Measurements from ENCODE around the gene GRM8. TPM values are rescaled to one million over a fixed set of nuclear protein-coding genes. Genes with fewer than 3 reads are reported as not detected.

The GRM8 gene
- total RNA-seq, 1 donor from 2014 or later: 7.8 TPM

DNA sequence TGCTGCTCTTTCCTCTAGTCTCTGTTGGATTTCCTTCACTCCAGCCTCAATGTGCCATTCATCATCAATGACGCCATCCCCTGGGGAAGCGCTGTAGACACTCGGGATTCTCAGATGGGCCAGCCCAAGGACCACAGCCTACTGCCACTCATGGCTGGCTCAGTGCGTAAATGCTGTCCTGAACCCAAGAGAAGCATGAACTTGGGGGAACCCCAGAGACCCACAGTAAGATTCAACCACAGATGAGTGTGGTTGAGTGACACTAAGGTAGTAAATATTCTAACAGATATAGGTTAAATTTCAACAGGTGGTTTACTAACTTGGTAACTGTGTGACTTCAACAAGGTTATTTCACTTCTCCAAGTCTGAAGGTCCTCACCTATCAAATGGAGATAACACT is 304.1 kb downstream of the GRM8 start:
- Mint-ChIP-seq H3K27ac (ENCODE audit: unreplicated experiment) (no peak overlapping the region), H3K27me3 (ENCODE audit: unreplicated experiment) (no peaks in the 10 kb centered on the region), H3K36me3 (ENCODE audit: unreplicated experiment) (no peaks in the 10 kb centered on the region), H3K9me3 (ENCODE audit: unreplicated experiment) (no peaks in the 10 kb centered on the region), H3K4me1 (ENCODE audit: low read depth, unreplicated experiment) (no peaks in the 10 kb centered on the region), H3K4me3 (ENCODE audit: unreplicated experiment) (no peak overlapping the region)
- DNase-seq: no peak
- no peak for TF ChIP-seq CTCF (IDR thresholded peaks at IDR 0.05; ENCODE audit: partially characterized antibody, unreplicated experiment)

DNA sequence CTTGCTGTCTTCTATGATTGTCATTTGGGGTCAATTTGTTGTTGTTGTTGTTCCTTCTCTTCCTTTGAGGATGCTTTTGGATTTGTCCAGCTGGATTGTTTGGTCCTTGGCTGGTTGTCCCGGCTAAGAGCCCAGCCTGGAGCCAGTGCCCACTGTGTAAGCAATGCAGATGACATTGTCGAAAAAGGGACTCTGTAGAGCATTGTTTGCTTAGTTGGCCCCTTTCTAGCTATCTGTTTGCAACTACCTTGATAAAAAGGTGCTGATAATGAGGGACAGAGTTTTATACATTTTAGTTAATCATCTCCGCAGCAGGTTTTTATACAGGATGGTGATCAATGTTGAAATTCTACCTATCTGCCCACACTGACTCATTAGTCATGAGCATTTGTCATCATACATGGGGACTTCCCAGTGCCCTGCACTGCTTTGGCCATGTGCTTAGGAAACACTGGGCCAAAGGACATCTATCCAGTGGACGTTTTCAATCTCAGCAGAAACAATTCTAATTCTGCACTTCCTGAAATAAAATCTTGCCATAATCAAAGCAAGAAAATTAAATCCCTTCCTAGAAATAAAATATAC is 311.9 kb downstream of the GRM8 start:
- H3K27ac Mint-ChIP-seq (ENCODE audit: unreplicated experiment): no peak overlapping the region
- no peaks in the 10 kb centered on the region for H3K27me3 Mint-ChIP-seq (ENCODE audit: unreplicated experiment)
- H3K36me3 Mint-ChIP-seq (ENCODE audit: unreplicated experiment): no peaks in the 10 kb centered on the region
- no peak for TF ChIP-seq CTCF (IDR thresholded peaks at IDR 0.05; ENCODE audit: partially characterized antibody, unreplicated experiment)
- H3K4me1 Mint-ChIP-seq (ENCODE audit: low read depth, unreplicated experiment): peaks cover 5% of the 10 kb centered on the region
- no peak overlapping the region for H3K4me3 Mint-ChIP-seq (ENCODE audit: unreplicated experiment)
- H3K9me3 Mint-ChIP-seq (ENCODE audit: unreplicated experiment): no peaks in the 10 kb centered on the region
- DNase-seq: no peak

DNA sequence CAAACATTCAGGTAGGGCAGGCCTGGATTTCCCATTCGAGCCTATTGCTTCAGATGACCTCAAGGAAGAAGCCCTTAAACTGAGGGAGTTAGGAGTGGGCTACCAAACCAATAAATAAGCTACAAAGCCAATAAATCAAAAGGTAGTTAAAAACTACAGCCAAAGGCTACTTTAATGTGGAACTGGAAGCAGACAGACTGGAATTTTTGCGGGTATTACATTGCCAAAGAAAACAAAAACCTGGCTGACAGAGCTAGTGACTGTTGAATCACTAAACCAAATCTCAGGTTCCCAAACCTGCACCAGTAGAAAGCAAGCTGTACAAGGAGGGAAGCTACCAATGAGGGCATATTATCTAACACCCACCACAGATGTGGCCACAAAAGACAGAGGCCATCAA is 315.6 kb downstream of the GRM8 start:
- no peak overlapping the region for H3K27ac Mint-ChIP-seq (ENCODE audit: unreplicated experiment)
- H3K36me3 Mint-ChIP-seq (ENCODE audit: unreplicated experiment): no peaks in the 10 kb centered on the region
- H3K4me3 Mint-ChIP-seq (ENCODE audit: unreplicated experiment): no peak overlapping the region
- no peak for TF ChIP-seq CTCF (IDR thresholded peaks at IDR 0.05; ENCODE audit: partially characterized antibody, unreplicated experiment)
- H3K9me3 Mint-ChIP-seq (ENCODE audit: unreplicated experiment): no peaks in the 10 kb centered on the region
- H3K27me3 Mint-ChIP-seq (ENCODE audit: unreplicated experiment): no peaks in the 10 kb centered on the region
- DNase-seq: no peak
- H3K4me1 Mint-ChIP-seq (ENCODE audit: low read depth, unreplicated experiment): peaks cover 5% of the 10 kb centered on the region

- Mint-ChIP-seq H3K9me3 (ENCODE audit: unreplicated experiment) (no peaks in the 10 kb centered on the region), H3K36me3 (ENCODE audit: unreplicated experiment) (no peaks in the 10 kb centered on the region), H3K4me3 (ENCODE audit: unreplicated experiment) (no peak overlapping the region), H3K27ac (ENCODE audit: unreplicated experiment) (no peak overlapping the region), H3K4me1 (ENCODE audit: low read depth, unreplicated experiment) (peaks cover 7% of the 10 kb centered on the region), H3K27me3 (ENCODE audit: unreplicated experiment) (no peaks in the 10 kb centered on the region)
- no peak for DNase-seq
- no peak for TF ChIP-seq CTCF (IDR thresholded peaks at IDR 0.05; ENCODE audit: partially characterized antibody, unreplicated experiment)
These were observed 321.2 kb downstream of the GRM8 start for GRCh38 chr7:126931581-126931980.

DNA sequence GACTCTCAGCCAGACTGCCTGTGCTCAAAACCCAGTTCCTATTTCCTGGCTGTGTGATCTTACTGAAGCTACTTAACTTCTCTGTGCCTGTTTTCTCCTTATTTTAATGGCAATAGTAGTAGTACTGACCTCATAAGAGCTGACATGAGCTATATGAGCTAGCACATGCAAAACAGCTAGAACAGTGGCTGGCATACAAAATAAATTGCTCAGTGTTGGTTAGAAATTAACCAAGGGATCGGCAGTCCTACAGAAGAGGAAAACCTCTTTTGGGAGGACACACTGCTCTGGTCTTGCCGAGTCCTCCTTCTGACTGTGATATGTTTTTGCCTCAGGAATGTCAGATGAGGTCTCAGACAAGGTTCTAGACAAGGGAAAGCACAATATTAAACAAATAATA is 322.6 kb downstream of the GRM8 start:
- TF ChIP-seq CTCF (IDR thresholded peaks at IDR 0.05; ENCODE audit: partially characterized antibody, unreplicated experiment): no peak
- H3K9me3 Mint-ChIP-seq (ENCODE audit: unreplicated experiment): no peaks in the 10 kb centered on the region
- no peaks in the 10 kb centered on the region for H3K36me3 Mint-ChIP-seq (ENCODE audit: unreplicated experiment)
- no peak overlapping the region for H3K4me3 Mint-ChIP-seq (ENCODE audit: unreplicated experiment)
- peaks cover 3% of the 10 kb centered on the region for H3K4me1 Mint-ChIP-seq (ENCODE audit: low read depth, unreplicated experiment)
- H3K27me3 Mint-ChIP-seq (ENCODE audit: unreplicated experiment): no peaks in the 10 kb centered on the region
- DNase-seq: no peak
- H3K27ac Mint-ChIP-seq (ENCODE audit: unreplicated experiment): no peak overlapping the region
